HEK293T (cell line): Measurements from ENCODE around the gene FGF2.

Source experiments
- CTCF ChIA-PET: fragments of 350-600 bp; formaldehyde crosslinking; extraction: SDS; loops from one replicate; lab custom pipeline; 2021; ENCODE audit warnings: antibody characterized with exemption, inconsistent platforms; lab: Yijun Ruan, JAX
- POLR2A ChIA-PET: fragments of 350-600 bp; formaldehyde crosslinking; extraction: SDS; loops from one replicate; lab custom pipeline; 2020; ENCODE audit warnings: antibody characterized with exemption, inconsistent platforms; lab: Yijun Ruan, JAX
- DNase-seq: peaks from one replicate; pipeline ENCODE4 v3.0.0; 2012; ENCODE audit warnings: mixed read lengths; ENCODE audit errors: extremely low spot score
- ARNT ChIP-seq: fragments of 450-650 bp; IDR thresholded peaks from 2 replicates; pipeline ENCODE4 v1.6.1; 2017; ENCODE audit warnings: mild to moderate bottlenecking
- BHLHE40 ChIP-seq: fragments of 450-650 bp; IDR thresholded peaks from 2 replicates; pipeline ENCODE4 v1.6.1; 2016; ENCODE audit warnings: mild to moderate bottlenecking, moderate library complexity, borderline replicate concordance
- CTBP1 ChIP-seq: fragments of 450-650 bp; IDR thresholded peaks from 2 replicates; pipeline ENCODE4 v1.6.1; 2016; ENCODE audit warnings: borderline replicate concordance
- ELF4 ChIP-seq: fragments of 450-650 bp; IDR thresholded peaks from 2 replicates; pipeline ENCODE4 v1.6.1; 2017; ENCODE audit warnings: antibody characterized with exemption
- FOXA1 ChIP-seq: fragments of 450-650 bp; IDR thresholded peaks from 2 replicates; pipeline ENCODE4 v1.6.1; 2016; ENCODE audit warnings: mild to moderate bottlenecking
- FOXK2 ChIP-seq: fragments of 450-650 bp; IDR thresholded peaks from 2 replicates; pipeline ENCODE4 v1.6.1; 2016; ENCODE audit warnings: mild to moderate bottlenecking
- FOXM1 ChIP-seq: fragments of 450-650 bp; IDR thresholded peaks from 2 replicates; pipeline ENCODE4 v1.6.1; 2017; ENCODE audit warnings: mild to moderate bottlenecking, borderline replicate concordance
- HDGF ChIP-seq: fragments of 450-650 bp; IDR thresholded peaks from 2 replicates; pipeline ENCODE4 v1.6.1; 2017; ENCODE audit warnings: antibody characterized with exemption, borderline replicate concordance
- L3MBTL2 ChIP-seq: fragments of 450-650 bp; conservative IDR thresholded peaks from 2 replicates; pipeline ENCODE4 v1.6.1; 2016; ENCODE audit warnings: mild to moderate bottlenecking
- LEF1 ChIP-seq: fragments of 450-650 bp; IDR thresholded peaks from 2 replicates; pipeline ENCODE4 v1.6.1; 2017; ENCODE audit warnings: mild to moderate bottlenecking, borderline replicate concordance
- NFRKB ChIP-seq: fragments of 450-650 bp; IDR thresholded peaks from 2 replicates; pipeline ENCODE4 v1.6.1; 2016; ENCODE audit warnings: mild to moderate bottlenecking, moderate library complexity
- SP1 ChIP-seq: fragments of 450-650 bp; IDR thresholded peaks from 2 replicates; pipeline ENCODE4 v1.6.1; 2017
- SUZ12 ChIP-seq: fragments of 450-650 bp; IDR thresholded peaks from 2 replicates; pipeline ENCODE4 v1.6.1; 2016; ENCODE audit warnings: mild to moderate bottlenecking
- TARDBP ChIP-seq: fragments of 450-650 bp; IDR thresholded peaks from 2 replicates; pipeline ENCODE4 v1.6.1; 2016
- ZNF384 ChIP-seq: fragments of 450-650 bp; IDR thresholded peaks from 2 replicates; pipeline ENCODE4 v1.6.1; 2016
- TF ChIP-seq, protein P1 (sequence below): fragments of 450-650 bp; IDR thresholded peaks from 2 replicates; pipeline ENCODE4 v1.6.1; 2016

The FGF2 gene

DNA sequence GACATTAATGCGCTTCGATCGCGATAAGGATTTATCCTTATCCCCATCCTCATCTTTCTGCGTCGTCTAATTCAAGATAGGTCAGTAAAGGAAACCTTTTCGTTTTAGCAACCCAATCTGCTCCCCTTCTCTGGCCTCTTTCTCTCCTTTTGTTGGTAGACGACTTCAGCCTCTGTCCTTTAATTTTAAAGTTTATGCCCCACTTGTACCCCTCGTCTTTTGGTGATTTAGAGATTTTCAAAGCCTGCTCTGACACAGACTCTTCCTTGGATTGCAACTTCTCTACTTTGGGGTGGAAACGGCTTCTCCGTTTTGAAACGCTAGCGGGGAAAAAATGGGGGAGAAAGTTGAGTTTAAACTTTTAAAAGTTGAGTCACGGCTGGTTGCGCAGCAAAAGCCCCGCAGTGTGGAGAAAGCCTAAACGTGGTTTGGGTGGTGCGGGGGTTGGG is 528 bp upstream of the FGF2 start:
- DNase-seq: no peak
- TF ChIP-seq, protein P1, sequence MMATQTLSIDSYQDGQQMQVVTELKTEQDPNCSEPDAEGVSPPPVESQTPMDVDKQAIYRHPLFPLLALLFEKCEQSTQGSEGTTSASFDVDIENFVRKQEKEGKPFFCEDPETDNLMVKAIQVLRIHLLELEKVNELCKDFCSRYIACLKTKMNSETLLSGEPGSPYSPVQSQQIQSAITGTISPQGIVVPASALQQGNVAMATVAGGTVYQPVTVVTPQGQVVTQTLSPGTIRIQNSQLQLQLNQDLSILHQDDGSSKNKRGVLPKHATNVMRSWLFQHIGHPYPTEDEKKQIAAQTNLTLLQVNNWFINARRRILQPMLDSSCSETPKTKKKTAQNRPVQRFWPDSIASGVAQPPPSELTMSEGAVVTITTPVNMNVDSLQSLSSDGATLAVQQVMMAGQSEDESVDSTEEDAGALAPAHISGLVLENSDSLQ: no peak
- TF ChIP-seq FOXK2 (no peak), ZNF384 (no peak), SP1 (no peak), FOXA1 (no peak), FOXM1 (no peak), L3MBTL2 (no peak), TARDBP (no peak), CTBP1 (no peak), ELF4 (no peak), BHLHE40 (no peak), LEF1 (no peak), HDGF (no peak), ARNT (no peak), NFRKB (no peak)
- ChIA-PET POLR2A (no interaction called here), CTCF (no interaction called here)

DNA sequence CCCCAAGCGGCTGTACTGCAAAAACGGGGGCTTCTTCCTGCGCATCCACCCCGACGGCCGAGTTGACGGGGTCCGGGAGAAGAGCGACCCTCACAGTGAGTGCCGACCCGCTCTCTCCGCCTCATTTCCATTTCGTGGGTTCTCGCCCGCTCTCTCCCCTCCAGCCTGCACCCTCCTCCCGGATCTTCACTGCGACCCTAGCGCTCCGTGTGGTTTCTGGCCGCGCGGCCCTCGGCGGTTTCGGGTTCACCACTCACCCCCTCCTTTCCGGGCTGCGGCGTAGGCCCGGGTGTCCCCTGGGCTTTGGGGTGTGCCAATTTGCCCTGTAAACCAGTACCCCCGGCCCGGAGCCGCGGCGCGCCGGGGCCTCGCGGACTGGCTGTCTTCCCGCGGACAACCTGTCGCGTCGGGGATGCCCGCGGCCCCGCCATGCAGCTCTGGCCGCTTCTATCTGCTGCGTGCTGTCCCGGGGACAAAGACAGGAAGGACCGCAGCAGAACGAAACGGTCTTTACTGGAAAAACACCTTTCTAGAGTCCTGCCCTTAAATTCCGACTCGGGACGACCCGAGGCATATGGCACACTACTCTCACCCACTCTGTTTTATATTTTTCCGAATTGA is 737 bp downstream of the FGF2 start:
- POLR2A ChIA-PET: interaction anchor here (0.5 to 1.0 kb wide), 2 partner anchors 47 to 196 kb away, joined by 3 read pairs; no protein-coding TSS in a partner anchor
- peak; percentile 69 for DNase-seq
- TF ChIP-seq L3MBTL2: peak; percentile 71
- TF ChIP-seq HDGF: no peak
- CTCF ChIA-PET: interaction anchor here (1.3 kb wide), 1 partner anchor 24 kb away, joined by 4 read pairs; no protein-coding TSS in a partner anchor

DNA sequence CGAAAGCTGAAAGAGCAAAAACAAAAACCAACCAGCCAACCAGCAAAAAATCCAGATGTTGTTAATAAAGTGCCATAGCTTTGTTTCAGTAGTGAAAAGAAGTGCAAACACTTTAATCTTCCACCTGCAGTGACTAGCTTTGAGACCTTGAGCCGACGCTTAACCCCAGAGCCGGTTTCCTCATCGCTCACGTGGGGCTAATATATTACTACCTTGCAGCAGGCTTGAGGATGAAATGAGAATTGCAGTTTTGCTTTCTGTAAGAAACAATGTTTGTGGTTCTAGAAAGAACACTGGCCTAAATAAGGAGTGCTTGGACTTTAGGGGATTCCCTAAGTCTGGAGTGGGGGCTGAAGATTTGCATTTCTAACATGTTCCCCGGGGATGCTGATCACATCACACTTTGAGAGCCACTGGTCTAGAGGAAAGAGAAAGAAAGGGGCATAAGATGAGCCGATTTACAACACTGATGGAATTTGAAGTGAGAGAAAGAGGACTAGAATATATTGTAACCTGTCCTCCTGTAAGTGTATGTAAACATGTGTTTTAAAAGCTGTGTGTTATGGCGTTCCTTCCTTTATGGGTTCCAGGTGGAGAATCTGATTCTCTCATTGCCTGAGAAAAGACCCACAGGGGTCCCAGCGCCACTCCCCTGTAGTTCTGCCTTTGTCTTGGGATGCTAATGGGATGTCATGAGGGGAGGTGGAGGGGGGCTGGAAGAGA is 1.4 kb downstream of the FGF2 start:
- POLR2A ChIA-PET: interaction anchor here (0.5 to 1.0 kb wide), 2 partner anchors 46 to 197 kb away, joined by 3 read pairs; no protein-coding TSS in a partner anchor
- CTCF ChIA-PET: interaction anchor here (0.6 to 1.3 kb wide), 2 partner anchors 25 to 111 kb away, joined by 3 to 4 read pairs; no protein-coding TSS in a partner anchor
- peak; percentile 53 for DNase-seq

DNA sequence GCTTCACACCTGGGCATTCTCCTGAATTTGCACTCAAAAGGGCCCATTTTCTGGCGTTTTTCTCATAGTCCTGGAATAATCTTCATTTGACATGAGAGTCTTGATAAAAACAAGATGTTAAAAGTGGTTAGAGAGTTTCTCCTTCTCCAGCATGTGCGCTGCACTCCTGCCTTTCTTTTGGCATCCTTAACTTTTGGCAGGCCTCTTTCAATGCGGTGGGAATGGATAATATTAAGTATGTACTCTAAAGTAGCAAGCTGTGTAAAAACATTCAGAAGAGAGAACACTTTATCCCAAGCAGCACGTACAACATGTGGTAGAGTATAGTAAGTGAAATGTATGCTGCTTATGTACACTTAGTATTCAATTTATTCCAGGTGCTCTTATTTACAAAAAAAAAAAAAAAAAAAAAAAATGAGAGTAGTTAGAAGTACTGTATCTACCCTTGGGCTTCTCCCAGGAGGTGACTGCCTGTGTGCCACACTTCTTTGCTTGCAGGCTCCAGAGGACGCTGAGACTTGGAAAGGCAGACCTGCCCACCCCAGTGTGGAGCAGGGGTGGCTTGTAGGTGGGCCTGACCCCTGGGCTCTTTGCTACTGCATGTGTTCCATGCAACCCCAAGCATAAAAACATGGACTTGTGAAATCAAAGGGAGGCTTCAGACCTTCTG is 3.9 kb downstream of the FGF2 start:
- no peak for TF ChIP-seq HDGF
- no peak for TF ChIP-seq ARNT
- no peak for TF ChIP-seq SUZ12
- no peak for TF ChIP-seq CTBP1
- no peak for TF ChIP-seq ZNF384
- no peak for TF ChIP-seq ELF4
- no peak for TF ChIP-seq FOXK2
- no peak for TF ChIP-seq SP1
- TF ChIP-seq L3MBTL2: no peak
- no peak for TF ChIP-seq NFRKB
- TF ChIP-seq FOXA1: no peak
- no peak for TF ChIP-seq FOXM1
- TF ChIP-seq, protein P1: no peak
- TF ChIP-seq LEF1: no peak
- TF ChIP-seq BHLHE40: no peak
- no peak for TF ChIP-seq TARDBP
- DNase-seq: no peak
- POLR2A ChIA-PET: no interaction called here
- CTCF ChIA-PET: no interaction called here

More for the DNA sequence above, 1.4 kb downstream of the FGF2 start:
- no peak for TF ChIP-seq ARNT
- no peak for TF ChIP-seq LEF1
- no peak for TF ChIP-seq SUZ12
- no peak for TF ChIP-seq HDGF
- no peak for TF ChIP-seq SP1
- TF ChIP-seq NFRKB: no peak
- TF ChIP-seq, protein P1: no peak
- TF ChIP-seq ELF4: no peak
- no peak for TF ChIP-seq FOXM1
- no peak for TF ChIP-seq TARDBP
- TF ChIP-seq ZNF384: no peak
- no peak for TF ChIP-seq CTBP1
- no peak for TF ChIP-seq FOXK2

DNA sequence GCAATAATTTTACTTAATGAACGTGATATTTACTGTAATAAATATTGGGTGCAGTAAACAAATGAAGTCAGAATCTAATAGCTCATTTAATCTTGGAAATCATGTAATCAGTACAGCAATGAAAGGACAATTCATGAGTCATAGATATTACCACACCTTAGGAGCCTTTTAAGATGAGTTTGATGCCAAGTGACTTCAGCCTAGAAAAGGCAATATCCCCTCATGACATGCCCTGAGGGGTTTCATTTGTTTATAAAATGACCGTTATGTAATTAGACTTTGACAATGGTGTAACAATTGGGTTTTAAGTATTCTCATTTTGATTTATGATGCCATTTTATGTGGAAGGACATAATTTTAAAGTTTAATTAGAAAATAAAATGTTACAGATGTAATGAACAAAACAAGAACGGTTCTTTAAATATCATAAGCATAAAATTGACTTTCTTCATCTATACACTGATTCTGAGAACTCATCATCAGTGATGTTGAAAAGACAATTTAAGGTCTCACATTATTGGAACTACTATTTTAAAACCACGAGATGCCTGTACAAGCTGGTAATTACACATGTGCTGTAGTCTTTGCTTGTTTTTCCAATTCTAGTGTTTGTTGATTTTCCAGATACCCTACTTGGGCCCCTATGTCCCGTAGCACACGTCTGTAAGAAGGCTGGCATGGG is 5.0 kb downstream of the FGF2 start:
- CTCF ChIA-PET: no interaction called here

More for the DNA sequence above, 5.0 kb downstream of the FGF2 start:
- DNase-seq: no peak
- POLR2A ChIA-PET: no interaction called here
- TF ChIP-seq FOXM1: no peak
- TF ChIP-seq, protein P1: peak; percentile 41; the same call in 1 of the 2 replicates
